Skeletal muscle satellite cell (primary cell): ENCODE results near the gene THYN1.
"Not testable (repeated sequence)": the region's sequence is repeated elsewhere in the genome, so short reads cannot be mapped to it uniquely, and the experiment has no call there.

Source experiments
- H3K27me3 ChIP-seq: 2 replicates; pipeline ENCODE4 v1.7.0; 2013; ENCODE audit warnings: low read length; ENCODE audit not compliant: control insufficient read depth, insufficient read depth
- H3K36me3 ChIP-seq: 2 replicates; pipeline ENCODE4 v1.7.0; 2013; ENCODE audit warnings: mild to moderate bottlenecking, control low read depth, low read length; ENCODE audit not compliant: insufficient read depth
- H3K4me1 ChIP-seq: 2 replicates; pipeline ENCODE4 v1.7.0; 2013; ENCODE audit warnings: low read length; ENCODE audit not compliant: control insufficient read depth, insufficient read depth
- H3K4me2 ChIP-seq: 2 replicates; pipeline ENCODE4 v1.7.0; 2013; ENCODE audit warnings: mild to moderate bottlenecking, low read length
- H3K4me3 ChIP-seq: 2 replicates; pipeline ENCODE4 v1.7.0; 2013; ENCODE audit warnings: low read length
- H3K9ac ChIP-seq: 2 replicates; pipeline ENCODE4 v1.7.0; 2013; ENCODE audit warnings: mild to moderate bottlenecking, low read depth, low read length, moderate library complexity
- H3K9me3 ChIP-seq: replicated peaks from 2 replicates; pipeline ENCODE4 v1.7.0; 2013; ENCODE audit warnings: mild to moderate bottlenecking, control low read depth, low read length

The THYN1 gene

GRCh38 chr11:134283461-134284230 is 30.5 kb upstream of the THYN1 start:
- Histone ChIP-seq H3K9ac (no peak overlapping the region), H3K4me3 (no peak overlapping the region), H3K9me3 (no peaks in the 10 kb centered on the region), H3K4me2 (no peak overlapping the region), H3K36me3 (no peaks in the 10 kb centered on the region), H3K27me3 (peaks cover 8% of the 10 kb centered on the region), H3K4me1 (no peaks in the 10 kb centered on the region)

GRCh38 chr11:134282121-134283045 is 29.2 kb upstream of the THYN1 start:
- H3K4me1 ChIP-seq = no peaks in the 10 kb centered on the region
- H3K36me3 ChIP-seq = no peaks in the 10 kb centered on the region
- H3K9me3 ChIP-seq = no peaks in the 10 kb centered on the region
- no peak overlapping the region for H3K4me3 ChIP-seq
- H3K4me2 ChIP-seq = no peak overlapping the region
- peaks cover 21% of the 10 kb centered on the region for H3K27me3 ChIP-seq
- H3K9ac ChIP-seq = no peak overlapping the region

- H3K4me1 ChIP-seq, H3K9me3 ChIP-seq, H3K36me3 ChIP-seq, H3K4me3 ChIP-seq, H3K9ac ChIP-seq, H3K4me2 ChIP-seq: not testable (repeated sequence)
- peaks cover 28% of the 10 kb centered on the region for H3K27me3 ChIP-seq
These were observed 28.5 kb upstream of the THYN1 start for GRCh38 chr11:134281635-134282034.

GRCh38 chr11:134278356-134278755 is 25.2 kb upstream of the THYN1 start:
- Histone ChIP-seq H3K4me1 (peaks cover 11% of the 10 kb centered on the region), H3K36me3 (no peaks in the 10 kb centered on the region), H3K27me3 (peaks cover 60% of the 10 kb centered on the region), H3K4me2 (no peak overlapping the region), H3K9me3 (no peaks in the 10 kb centered on the region), H3K4me3 (no peak overlapping the region), H3K9ac (no peak overlapping the region)

GRCh38 chr11:134277183-134278001 is 24.2 kb upstream of the THYN1 start:
- Histone ChIP-seq H3K4me3 (no peak overlapping the region), H3K4me2 (peak overlapping the region; percentile 69), H3K9ac (no peak overlapping the region), H3K4me1 (peaks cover 11% of the 10 kb centered on the region), H3K9me3 (no peaks in the 10 kb centered on the region), H3K27me3 (peaks cover 68% of the 10 kb centered on the region), H3K36me3 (no peaks in the 10 kb centered on the region)

- no peaks in the 10 kb centered on the region for H3K36me3 ChIP-seq
- peaks cover 74% of the 10 kb centered on the region for H3K27me3 ChIP-seq
- peak overlapping the region; percentile 69 for H3K4me2 ChIP-seq
- peaks cover 11% of the 10 kb centered on the region for H3K4me1 ChIP-seq
- H3K9me3 ChIP-seq = no peaks in the 10 kb centered on the region
- H3K9ac ChIP-seq = no peak overlapping the region
- peak overlapping the region; percentile 57 for H3K4me3 ChIP-seq
These were observed 23.4 kb upstream of the THYN1 start for GRCh38 chr11:134276396-134277182.

GRCh38 chr11:134275534-134276395 is 22.6 kb upstream of the THYN1 start, which contains the start of gene GLB1L3:
TSS of gene GLB1L3 (plus strand) at chr11:134276379. CDS start at chr11:134276741, 362 bp downstream.
- Histone ChIP-seq H3K9me3 (no peaks in the 10 kb centered on the region), H3K27me3 (peaks cover 79% of the 10 kb centered on the region), H3K36me3 (no peaks in the 10 kb centered on the region), H3K4me1 (peaks cover 11% of the 10 kb centered on the region), H3K4me2 (peak within 1 kb of the TSS; percentile 69), H3K4me3 (peak within 1 kb of the TSS; percentile 57), H3K9ac (no peak within 1 kb of the TSS)

GRCh38 chr11:134275188-134275533 is 22.0 kb upstream of the THYN1 start:
- no peak overlapping the region for H3K4me2 ChIP-seq
- H3K27me3 ChIP-seq = peaks cover 85% of the 10 kb centered on the region
- H3K9ac ChIP-seq = no peak overlapping the region
- peaks cover 11% of the 10 kb centered on the region for H3K4me1 ChIP-seq
- no peaks in the 10 kb centered on the region for H3K9me3 ChIP-seq
- no peaks in the 10 kb centered on the region for H3K36me3 ChIP-seq
- H3K4me3 ChIP-seq = no peak overlapping the region

- Histone ChIP-seq H3K4me3 (no peak overlapping the region), H3K4me1 (peaks cover 11% of the 10 kb centered on the region), H3K36me3 (no peaks in the 10 kb centered on the region), H3K27me3 (peaks cover 77% of the 10 kb centered on the region), H3K9ac (no peak overlapping the region), H3K4me2 (no peak overlapping the region), H3K9me3 (no peaks in the 10 kb centered on the region)
These were observed 20.2 kb upstream of the THYN1 start for GRCh38 chr11:134273317-134273712.
